Memory B cell (primary cell): ENCODE data around the gene NKX2-2.

Experiments used
- ATAC-seq: fragments of 150-1000 bp; cut with Tn5 transposase; 2 replicates; pipeline ENCODE4 v1.10.0; 2021; ENCODE audit warnings: low read depth, mild to moderate bottlenecking, moderate library complexity
- DNase-seq, 2 donors: peaks; one replicate each; pipeline ENCODE4 v3.0.0; 2022; ENCODE audit warnings: low spot score in 2 of 2
- H3K27ac Mint-ChIP-seq: one replicate; pipeline ENCODE4 v1.8.0; 2022; ENCODE audit warnings: mild to moderate bottlenecking, moderate library complexity, mixed read lengths
- H3K27me3 Mint-ChIP-seq: one replicate; pipeline ENCODE4 v1.8.0; 2022; ENCODE audit warnings: mixed read lengths
- H3K36me3 Mint-ChIP-seq: one replicate; pipeline ENCODE4 v1.8.0; 2022; ENCODE audit warnings: mild to moderate bottlenecking, mixed read lengths
- H3K4me1 Mint-ChIP-seq: one replicate; pipeline ENCODE4 v1.8.0; 2022; ENCODE audit warnings: mixed read lengths
- H3K4me3 Mint-ChIP-seq: one replicate; pipeline ENCODE4 v1.8.0; 2022; ENCODE audit warnings: mild to moderate bottlenecking, moderate library complexity, mixed read lengths
- H3K9me3 Mint-ChIP-seq: one replicate; pipeline ENCODE4 v1.8.0; 2022; ENCODE audit warnings: mixed read lengths

The NKX2-2 gene

GRCh38 chr20:21513881-21514540 is at the start of gene NKX2-2:
Gene NKX2-2, minus strand, starts transcription at chr20:21514064. Its CDS starts 395 bp downstream, at chr20:21513669.
- H3K4me1 Mint-ChIP-seq, result peaks cover 11% of the 10 kb centered on the region

GRCh38 chr20:21562656-21563055 is 48.8 kb upstream of the NKX2-2 start:
- no peak for DNase-seq
- no peak for ATAC-seq
- H3K36me3 Mint-ChIP-seq, result peaks cover 2% of the 10 kb centered on the region
- no peak overlapping the region for H3K27ac Mint-ChIP-seq
- peaks cover 11% of the 10 kb centered on the region for H3K27me3 Mint-ChIP-seq
- H3K4me1 Mint-ChIP-seq, result peaks cover 3% of the 10 kb centered on the region
- H3K9me3 Mint-ChIP-seq, result peaks cover 6% of the 10 kb centered on the region
- H3K4me3 Mint-ChIP-seq, result no peak overlapping the region

More at GRCh38 chr20:21513881-21514540, at the start of gene NKX2-2:
- no peak for ATAC-seq
- H3K9me3 Mint-ChIP-seq, result no peaks in the 10 kb centered on the region
- no peak within 1 kb of the TSS for H3K4me3 Mint-ChIP-seq
- peaks cover 2% of the 10 kb centered on the region for H3K36me3 Mint-ChIP-seq
- H3K27me3 Mint-ChIP-seq, result peaks cover 22% of the 10 kb centered on the region
- DNase-seq, result no peak
- H3K27ac Mint-ChIP-seq, result no peak within 1 kb of the TSS

- ATAC-seq, result no peak
- H3K9me3 Mint-ChIP-seq, result peaks cover 8% of the 10 kb centered on the region
- no peak for DNase-seq
- H3K27me3 Mint-ChIP-seq, result peaks cover 13% of the 10 kb centered on the region
- no peak overlapping the region for H3K4me3 Mint-ChIP-seq
- no peak overlapping the region for H3K27ac Mint-ChIP-seq
- peaks cover 2% of the 10 kb centered on the region for H3K36me3 Mint-ChIP-seq
- H3K4me1 Mint-ChIP-seq, result peaks cover 3% of the 10 kb centered on the region
Observed at GRCh38 chr20:21559305-21559704, 45.4 kb upstream of the NKX2-2 start.

GRCh38 chr20:21557241-21558020 is 43.6 kb upstream of the NKX2-2 start:
- ATAC-seq, result no peak

GRCh38 chr20:21556398-21556797 is 42.5 kb upstream of the NKX2-2 start:
- no peak for ATAC-seq
- no peak overlapping the region for H3K27ac Mint-ChIP-seq
- H3K36me3 Mint-ChIP-seq, result no peaks in the 10 kb centered on the region
- peaks cover 3% of the 10 kb centered on the region for H3K4me1 Mint-ChIP-seq
- peaks cover 1% of the 10 kb centered on the region for H3K9me3 Mint-ChIP-seq
- peaks cover 10% of the 10 kb centered on the region for H3K27me3 Mint-ChIP-seq
- DNase-seq, result no peak
- no peak overlapping the region for H3K4me3 Mint-ChIP-seq

More at GRCh38 chr20:21557241-21558020, 43.6 kb upstream of the NKX2-2 start:
- Mint-ChIP-seq H3K4me1 (peaks cover 3% of the 10 kb centered on the region), H3K9me3 (peaks cover 1% of the 10 kb centered on the region), H3K27me3 (peaks cover 10% of the 10 kb centered on the region), H3K36me3 (no peaks in the 10 kb centered on the region), H3K4me3 (no peak overlapping the region), H3K27ac (no peak overlapping the region)
- DNase-seq, result no peak

- Mint-ChIP-seq H3K27ac (no peak overlapping the region), H3K4me3 (no peak overlapping the region), H3K27me3 (peaks cover 10% of the 10 kb centered on the region), H3K36me3 (no peaks in the 10 kb centered on the region), H3K4me1 (peaks cover 3% of the 10 kb centered on the region), H3K9me3 (peaks cover 1% of the 10 kb centered on the region)
- DNase-seq (no peak), ATAC-seq (no peak)
Observed at GRCh38 chr20:21555470-21556120, 41.7 kb upstream of the NKX2-2 start.

- no peaks in the 10 kb centered on the region for H3K36me3 Mint-ChIP-seq
- peaks cover 3% of the 10 kb centered on the region for H3K4me1 Mint-ChIP-seq
Observed at GRCh38 chr20:21554985-21555384, 41.1 kb upstream of the NKX2-2 start.

GRCh38 chr20:21554376-21554890 is 40.6 kb upstream of the NKX2-2 start:
- Mint-ChIP-seq H3K4me3 (no peak overlapping the region), H3K27ac (no peak overlapping the region), H3K4me1 (peaks cover 2% of the 10 kb centered on the region), H3K27me3 (peaks cover 5% of the 10 kb centered on the region), H3K36me3 (no peaks in the 10 kb centered on the region), H3K9me3 (peaks cover 1% of the 10 kb centered on the region)
- DNase-seq (no peak), ATAC-seq (no peak)

More at GRCh38 chr20:21554985-21555384, 41.1 kb upstream of the NKX2-2 start:
- DNase-seq (no peak), ATAC-seq (no peak)
- H3K27me3 Mint-ChIP-seq, result peaks cover 7% of the 10 kb centered on the region
- no peak overlapping the region for H3K4me3 Mint-ChIP-seq
- H3K27ac Mint-ChIP-seq, result no peak overlapping the region
- H3K9me3 Mint-ChIP-seq, result peaks cover 1% of the 10 kb centered on the region

GRCh38 chr20:21550587-21550986 is 36.7 kb upstream of the NKX2-2 start:
- Mint-ChIP-seq H3K27me3 (peaks cover 7% of the 10 kb centered on the region), H3K27ac (no peak overlapping the region), H3K4me3 (no peak overlapping the region), H3K9me3 (peaks cover 1% of the 10 kb centered on the region), H3K4me1 (no peaks in the 10 kb centered on the region), H3K36me3 (no peaks in the 10 kb centered on the region)
- no peak for DNase-seq
- ATAC-seq, result no peak

- DNase-seq (no peak), ATAC-seq (peak; percentile 22)
- Mint-ChIP-seq H3K4me3 (no peak overlapping the region), H3K27me3 (peaks cover 5% of the 10 kb centered on the region), H3K4me1 (no peaks in the 10 kb centered on the region), H3K36me3 (no peaks in the 10 kb centered on the region), H3K27ac (no peak overlapping the region), H3K9me3 (peaks cover 5% of the 10 kb centered on the region)
Observed at GRCh38 chr20:21548390-21549035, 34.6 kb upstream of the NKX2-2 start.

- Mint-ChIP-seq H3K9me3 (peaks cover 5% of the 10 kb centered on the region), H3K4me1 (no peaks in the 10 kb centered on the region), H3K27me3 (peaks cover 6% of the 10 kb centered on the region), H3K27ac (no peak overlapping the region), H3K4me3 (no peak overlapping the region), H3K36me3 (no peaks in the 10 kb centered on the region)
- no peak for DNase-seq
- no peak for ATAC-seq
Observed at GRCh38 chr20:21546355-21546754, 32.5 kb upstream of the NKX2-2 start.

- DNase-seq, result no peak
- ATAC-seq, result no peak
- Mint-ChIP-seq H3K27ac (no peak overlapping the region), H3K27me3 (peaks cover 9% of the 10 kb centered on the region), H3K36me3 (no peaks in the 10 kb centered on the region), H3K9me3 (peaks cover 9% of the 10 kb centered on the region), H3K4me3 (no peak overlapping the region), H3K4me1 (no peaks in the 10 kb centered on the region)
Observed at GRCh38 chr20:21539512-21539911, 25.6 kb upstream of the NKX2-2 start.

GRCh38 chr20:21534886-21535285 is 21.0 kb upstream of the NKX2-2 start:
- ATAC-seq (no peak), DNase-seq (no peak)
- Mint-ChIP-seq H3K9me3 (peaks cover 5% of the 10 kb centered on the region), H3K27me3 (peaks cover 7% of the 10 kb centered on the region), H3K36me3 (no peaks in the 10 kb centered on the region), H3K4me1 (no peaks in the 10 kb centered on the region), H3K27ac (no peak overlapping the region), H3K4me3 (no peak overlapping the region)
